Smooth muscle cell (in vitro differentiated cells): ENCODE data around the gene ACADSB. TPM values are rescaled to one million over a fixed set of nuclear protein-coding genes. Genes with fewer than 3 reads are reported as not detected.

Source experiments
- DNase-seq: peaks from one replicate; lab custom pipeline; 2025; ENCODE audit not compliant: unreplicated experiment; lab: John Stamatoyannopoulos, UW
- H2AFZ ChIP-seq: fragments of 200-600 bp; sonication (generic); 2 replicates; pipeline ENCODE4 v1.6.0; 2016; ENCODE audit warnings: antibody characterized with exemption, low read depth, mild to moderate bottlenecking
- H3F3A ChIP-seq: fragments of 200-600 bp; sonication (generic); 2 replicates; pipeline ENCODE4 v1.6.0; 2017; ENCODE audit warnings: antibody characterized with exemption, low read depth
- H3K27ac ChIP-seq: fragments of 200-600 bp; sonication (generic); 2 replicates; pipeline ENCODE4 v1.5.1; 2016; ENCODE audit warnings: low read depth, mild to moderate bottlenecking
- H3K27me3 ChIP-seq: fragments of 200-600 bp; sonication (generic); 2 replicates; pipeline ENCODE4 v1.6.1; 2016; ENCODE audit warnings: low read depth, mild to moderate bottlenecking
- H3K36me3 ChIP-seq: fragments of 200-600 bp; sonication (generic); 2 replicates; pipeline ENCODE4 v1.5.1; 2016; ENCODE audit warnings: low read depth
- H3K4me1 ChIP-seq: fragments of 200-600 bp; sonication (generic); 2 replicates; pipeline ENCODE4 v1.5.1; 2016; ENCODE audit warnings: low read depth
- H3K4me2 ChIP-seq: fragments of 200-600 bp; sonication (generic); 2 replicates; pipeline ENCODE4 v1.6.0; 2016; ENCODE audit warnings: mild to moderate bottlenecking
- H3K4me3 ChIP-seq: fragments of 200-600 bp; sonication (generic); 2 replicates; pipeline ENCODE4 v1.5.1; 2016; ENCODE audit warnings: mild to moderate bottlenecking
- H3K79me2 ChIP-seq: fragments of 200-600 bp; sonication (generic); 2 replicates; pipeline ENCODE4 v1.6.0; 2016; ENCODE audit warnings: low read depth, mild to moderate bottlenecking
- H3K9ac ChIP-seq: fragments of 200-600 bp; sonication (generic); 2 replicates; pipeline ENCODE4 v1.6.0; 2016; ENCODE audit warnings: low read depth
- H3K9me3 ChIP-seq: fragments of 200-600 bp; sonication (generic); replicated peaks from 2 replicates; pipeline ENCODE4 v1.5.1; 2016; ENCODE audit warnings: low read depth
- H4K20me1 ChIP-seq: fragments of 200-600 bp; sonication (generic); 2 replicates; pipeline ENCODE4 v1.6.0; 2016; ENCODE audit warnings: low read depth
- WGBS: methylation state at CpG from one replicate; pipeline ENCODE4 v1.1.7; 2016; ENCODE audit warnings: low lambda C conversion rate; 5-methylcytosine and 5-hydroxymethylcytosine counted together
- polyA plus RNA-seq: library from polyadenylated mRNA; unstranded; fragments of >200 nt; fragmentation: Nextera tagmentation; extraction: Ambion mirVana; gene quantifications from 2 replicates; pipeline ENCODE4 v1.2.1, GENCODE V29; 2016
- total RNA-seq: library from RNA; depleted of rRNA; stranded (reverse); fragments of >200 nt; gene quantifications from 2 replicates; pipeline ENCODE4 v1.2.3, GENCODE V29; 2014
- TF ChIP-seq, protein P1 (sequence below): fragments of 200-600 bp; sonication (generic); IDR thresholded peaks from 2 replicates; pipeline ENCODE4 v1.5.1; 2017; ENCODE audit warnings: borderline replicate concordance, mild to moderate bottlenecking, antibody characterized with exemption; ENCODE audit not compliant: insufficient read depth, poor library complexity, severe bottlenecking

Gene ACADSB
- total and polyA plus RNA-seq, 2 experiments from 2014 or later: 2.9 to 3.2 TPM

DNA sequence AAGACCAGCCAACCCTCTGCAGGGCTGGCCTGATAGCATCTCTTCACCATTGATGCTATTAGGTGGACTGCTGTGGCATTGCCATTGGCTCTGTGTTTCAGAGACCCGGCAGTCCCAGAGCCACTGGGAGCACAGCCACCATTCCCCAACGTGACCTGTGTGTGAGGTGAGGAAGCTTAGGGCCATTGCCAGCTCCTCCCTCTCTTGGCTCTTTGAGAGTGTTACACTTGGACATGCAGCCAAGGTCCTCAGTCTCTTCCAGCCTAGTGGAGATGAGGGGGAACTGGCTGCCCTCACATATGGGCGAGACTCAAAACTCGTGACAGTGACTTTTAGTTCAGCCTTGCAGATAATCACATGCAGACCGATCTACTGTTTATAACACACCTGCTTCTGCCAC lies 87.6 kb downstream of the ACADSB start:
- Histone ChIP-seq H2AFZ (no peak overlapping the region), H4K20me1 (no peaks in the 10 kb centered on the region), H3K27me3 (peaks cover 38% of the 10 kb centered on the region), H3K79me2 (no peaks in the 10 kb centered on the region), H3K4me1 (no peaks in the 10 kb centered on the region), H3F3A (no peaks in the 10 kb centered on the region), H3K36me3 (no peaks in the 10 kb centered on the region), H3K27ac (no peak overlapping the region), H3K9ac (no peak overlapping the region), H3K4me2 (no peak overlapping the region), H3K9me3 (no peaks in the 10 kb centered on the region), H3K4me3 (no peak overlapping the region)
- WGBS: 77% methylated on average over 5 of the region's 5 CpGs
- DNase-seq: no peak
- TF ChIP-seq, protein P1, sequence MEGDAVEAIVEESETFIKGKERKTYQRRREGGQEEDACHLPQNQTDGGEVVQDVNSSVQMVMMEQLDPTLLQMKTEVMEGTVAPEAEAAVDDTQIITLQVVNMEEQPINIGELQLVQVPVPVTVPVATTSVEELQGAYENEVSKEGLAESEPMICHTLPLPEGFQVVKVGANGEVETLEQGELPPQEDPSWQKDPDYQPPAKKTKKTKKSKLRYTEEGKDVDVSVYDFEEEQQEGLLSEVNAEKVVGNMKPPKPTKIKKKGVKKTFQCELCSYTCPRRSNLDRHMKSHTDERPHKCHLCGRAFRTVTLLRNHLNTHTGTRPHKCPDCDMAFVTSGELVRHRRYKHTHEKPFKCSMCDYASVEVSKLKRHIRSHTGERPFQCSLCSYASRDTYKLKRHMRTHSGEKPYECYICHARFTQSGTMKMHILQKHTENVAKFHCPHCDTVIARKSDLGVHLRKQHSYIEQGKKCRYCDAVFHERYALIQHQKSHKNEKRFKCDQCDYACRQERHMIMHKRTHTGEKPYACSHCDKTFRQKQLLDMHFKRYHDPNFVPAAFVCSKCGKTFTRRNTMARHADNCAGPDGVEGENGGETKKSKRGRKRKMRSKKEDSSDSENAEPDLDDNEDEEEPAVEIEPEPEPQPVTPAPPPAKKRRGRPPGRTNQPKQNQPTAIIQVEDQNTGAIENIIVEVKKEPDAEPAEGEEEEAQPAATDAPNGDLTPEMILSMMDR: no peak

DNA sequence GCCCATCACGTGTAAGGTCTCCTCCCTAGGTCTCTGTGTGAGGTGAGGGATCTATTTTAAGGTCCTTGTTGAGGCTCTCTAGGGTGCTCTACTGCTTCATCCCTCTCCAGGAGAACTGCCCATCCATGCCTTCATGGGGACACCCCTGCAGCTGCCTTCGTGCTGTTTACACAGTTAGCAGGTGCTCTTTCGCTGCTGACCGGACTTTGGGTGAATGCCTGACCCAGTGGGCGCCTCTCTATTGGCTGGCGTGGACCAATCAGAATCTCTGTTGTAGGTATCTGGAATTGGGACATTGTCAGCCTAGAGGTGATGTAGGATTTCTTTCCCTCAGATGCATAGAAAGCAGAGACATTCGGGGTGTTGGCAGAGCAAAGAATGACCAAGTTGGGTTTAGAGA lies 88.2 kb downstream of the ACADSB start:
- no peak for DNase-seq
- Histone ChIP-seq H3K79me2 (no peaks in the 10 kb centered on the region), H4K20me1 (no peaks in the 10 kb centered on the region), H2AFZ (no peak overlapping the region), H3K9me3 (no peaks in the 10 kb centered on the region), H3K9ac (no peak overlapping the region), H3K27me3 (peaks cover 37% of the 10 kb centered on the region), H3K36me3 (no peaks in the 10 kb centered on the region), H3K4me1 (no peaks in the 10 kb centered on the region), H3K27ac (no peak overlapping the region), H3K4me3 (no peak overlapping the region), H3K4me2 (no peak overlapping the region), H3F3A (no peaks in the 10 kb centered on the region)
- TF ChIP-seq, protein P1: no peak
- WGBS: 81% methylated on average over 7 of the region's 7 CpGs

DNA sequence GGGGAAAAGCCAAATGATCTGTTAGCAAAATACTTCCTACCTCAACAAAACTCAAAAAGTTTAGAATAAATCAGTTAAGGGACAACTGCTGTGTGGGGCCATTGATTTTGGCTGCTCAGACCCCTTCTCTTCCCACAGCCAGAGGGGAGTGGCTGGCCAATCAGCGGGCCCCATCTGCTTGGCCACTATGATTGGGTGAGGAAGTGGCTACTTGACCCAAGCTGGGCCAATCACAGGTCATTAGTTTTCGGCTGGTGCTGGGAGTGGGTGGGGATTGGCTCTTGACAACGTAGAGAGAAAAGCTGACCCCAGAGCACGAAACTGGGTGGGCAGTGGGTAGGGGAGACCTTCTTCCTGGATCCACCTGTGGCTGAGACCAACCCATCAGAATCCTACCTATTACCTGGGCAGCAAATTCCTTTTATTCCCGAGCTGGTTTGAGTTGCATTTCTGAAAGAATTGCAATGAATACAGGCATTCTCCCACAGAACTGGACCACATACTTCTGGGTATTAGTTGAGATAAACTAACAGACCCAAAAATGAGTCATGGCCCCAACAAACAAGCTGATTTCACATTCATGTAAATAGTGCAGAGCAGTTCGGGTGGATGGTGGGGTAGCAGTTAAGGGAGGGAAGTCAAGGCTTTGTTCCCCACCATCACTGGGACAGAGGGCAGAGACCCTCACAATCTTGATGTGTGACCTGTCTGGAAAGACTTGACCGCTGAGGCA lies 91.4 kb downstream of the ACADSB start:
- Histone ChIP-seq H2AFZ (no peak overlapping the region), H3K27ac (no peak overlapping the region), H4K20me1 (no peaks in the 10 kb centered on the region), H3K9ac (no peak overlapping the region), H3K36me3 (no peaks in the 10 kb centered on the region), H3K79me2 (no peaks in the 10 kb centered on the region), H3K27me3 (peaks cover 22% of the 10 kb centered on the region), H3K9me3 (no peaks in the 10 kb centered on the region), H3K4me1 (no peaks in the 10 kb centered on the region), H3K4me2 (no peak overlapping the region), H3K4me3 (no peak overlapping the region), H3F3A (no peaks in the 10 kb centered on the region)
- WGBS: 69% methylated on average over 7 of the region's 7 CpGs
- TF ChIP-seq, protein P1: no peak
- no peak for DNase-seq

DNA sequence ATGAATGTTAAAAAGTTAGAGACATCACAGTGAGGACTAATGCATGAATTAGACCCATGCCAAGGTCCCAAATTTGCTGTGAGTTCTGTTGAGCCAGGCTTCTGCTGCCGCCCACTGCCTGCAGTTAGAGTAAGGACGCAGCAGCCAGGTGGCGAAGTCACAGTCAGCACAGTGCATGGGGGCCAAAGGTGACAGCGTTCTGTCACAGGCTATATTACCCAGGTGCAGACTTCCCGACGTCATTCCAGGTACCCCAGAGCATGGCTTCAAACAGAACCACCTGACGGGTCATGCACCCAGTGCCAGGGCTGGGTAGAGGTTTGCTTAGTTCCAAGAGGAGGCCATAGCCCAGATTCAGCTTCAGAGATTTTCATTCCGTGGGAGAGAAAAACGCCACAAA lies 93.1 kb downstream of the ACADSB start:
- WGBS: 68% methylated on average over 9 of the region's 9 CpGs

More for the DNA sequence above, 93.1 kb downstream of the ACADSB start:
- H3K79me2 ChIP-seq: no peaks in the 10 kb centered on the region
- DNase-seq: no peak
- H3K9me3 ChIP-seq: no peaks in the 10 kb centered on the region
- peaks cover 24% of the 10 kb centered on the region for H3K27me3 ChIP-seq
- H3K4me1 ChIP-seq: no peaks in the 10 kb centered on the region
- no peak overlapping the region for H3K4me3 ChIP-seq
- H3K9ac ChIP-seq: no peak overlapping the region
- TF ChIP-seq, protein P1: no peak
- H3K27ac ChIP-seq: no peak overlapping the region
- no peak overlapping the region for H3K4me2 ChIP-seq
- no peaks in the 10 kb centered on the region for H3K36me3 ChIP-seq
- no peaks in the 10 kb centered on the region for H3F3A ChIP-seq
- H4K20me1 ChIP-seq: no peaks in the 10 kb centered on the region
- no peak overlapping the region for H2AFZ ChIP-seq
